Tibial nerve (tissue), 4 donors: ENCODE data around the gene PCF11. TPM values are rescaled to one million over a fixed set of nuclear protein-coding genes. Genes with fewer than 3 reads are reported as not detected.

Experiments used
- DNase-seq, 2 donors: peaks; one replicate each; pipeline ENCODE4 v3.0.0-alpha.2; 2019; ENCODE audit warnings: low spot score in 2 of 2
- H3K27ac ChIP-seq, 4 donors: fragments of 200-600 bp; sonication (generic) in 3 of 4; one replicate each; pipeline ENCODE4 v1.5.1; 2017 to 2019; ENCODE audit warnings: mild to moderate bottlenecking in 1 of 4
- H3K27me3 ChIP-seq, 2 donors: fragments of 200-600 bp; sonication (generic) in 1 of 2; one replicate each; pipeline versions ENCODE4 v1.5.1 to v1.6.0; 2017 to 2019
- H3K36me3 ChIP-seq, 3 donors: fragments of 200-600 bp; sonication (generic); one replicate each; pipeline ENCODE4 v1.5.1; 2018 to 2019
- H3K4me1 ChIP-seq, 4 donors: fragments of 200-600 bp; sonication (generic) in 3 of 4; one replicate each; pipeline ENCODE4 v1.5.1; 2017 to 2019
- H3K4me3 ChIP-seq, 4 donors: fragments of 200-600 bp; sonication (generic) in 3 of 4; one replicate each; pipeline ENCODE4 v1.5.1; 2017 to 2019; ENCODE audit warnings: mild to moderate bottlenecking in 1 of 4, moderate library complexity in 1 of 4
- H3K9me3 ChIP-seq, 4 donors: fragments of 200-600 bp; sonication (generic) in 3 of 4; one replicate each; pipeline ENCODE4 v1.5.1; 2017 to 2019
- EP300 ChIP-seq, 2 donors: sonication (generic); formaldehyde crosslinking; IDR thresholded peaks; one replicate each; pipeline ENCODE4 v1.6.1; 2017; ENCODE audit warnings: antibody characterized with exemption in 2 of 2, mild to moderate bottlenecking in 1 of 2
- POLR2A ChIP-seq, 2 donors: fragments of 450-650 bp; IDR thresholded peaks; one replicate each; pipeline ENCODE4 v1.6.1; 2017; ENCODE audit warnings: antibody characterized with exemption in 2 of 2, mild to moderate bottlenecking in 2 of 2, moderate library complexity in 2 of 2
- WGBS, 2 donors: methylation state at CpG; one replicate each; pipeline ENCODE4 v1.1.5; 2018; 5-methylcytosine and 5-hydroxymethylcytosine counted together
- total RNA-seq, 4 donors: library from RNA; depleted of rRNA; stranded (reverse); fragments of >200 nt; gene quantifications; one replicate each; pipeline ENCODE4 v1.1.0, GENCODE V29; 2016
- TF ChIP-seq, protein P1 (sequence below), 5 experiments: fragments of 200-600 bp in 3 of 5; fragments of 450-650 bp in 2 of 5; sonication (generic) in 3 of 5; IDR thresholded peaks; one replicate each; pipeline ENCODE4 v1.5.1; 2016 to 2019; ENCODE audit warnings: antibody characterized with exemption in 5 of 5, mild to moderate bottlenecking in 3 of 5, moderate library complexity in 2 of 5

The PCF11 gene
- total RNA-seq, 4 donors from 2014 or later, result 88.5 to 145 (median 126) TPM

DNA sequence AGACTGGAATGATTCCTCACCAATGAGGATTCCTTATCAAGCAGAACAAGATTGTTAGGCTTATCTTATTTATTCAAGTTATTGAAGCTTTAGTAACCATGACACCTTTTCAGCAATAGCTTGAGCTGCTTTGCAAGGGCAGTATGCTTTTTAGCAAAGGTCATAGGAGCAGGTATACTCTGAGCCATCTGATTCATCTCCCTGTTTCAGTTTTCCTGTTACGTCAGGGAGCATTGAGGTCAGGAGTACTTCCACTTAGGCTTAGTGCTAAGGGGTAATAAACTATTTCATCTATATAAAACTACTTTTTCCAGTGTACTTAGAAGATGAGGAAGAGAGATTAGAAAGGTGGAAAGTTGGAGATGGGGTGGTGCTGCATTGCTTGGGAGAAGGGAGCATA lies 18.9 kb downstream of the PCF11 start:
- H3K27me3 ChIP-seq, result no peaks in the 10 kb centered on the region
- H3K36me3 ChIP-seq, result peaks cover 0 to 79% (median 6%) of the 10 kb centered on the region in 3 donors
- no peak for DNase-seq
- TF ChIP-seq EP300 (IDR thresholded peaks at IDR 0.05), result no peak
- TF ChIP-seq, protein P1, sequence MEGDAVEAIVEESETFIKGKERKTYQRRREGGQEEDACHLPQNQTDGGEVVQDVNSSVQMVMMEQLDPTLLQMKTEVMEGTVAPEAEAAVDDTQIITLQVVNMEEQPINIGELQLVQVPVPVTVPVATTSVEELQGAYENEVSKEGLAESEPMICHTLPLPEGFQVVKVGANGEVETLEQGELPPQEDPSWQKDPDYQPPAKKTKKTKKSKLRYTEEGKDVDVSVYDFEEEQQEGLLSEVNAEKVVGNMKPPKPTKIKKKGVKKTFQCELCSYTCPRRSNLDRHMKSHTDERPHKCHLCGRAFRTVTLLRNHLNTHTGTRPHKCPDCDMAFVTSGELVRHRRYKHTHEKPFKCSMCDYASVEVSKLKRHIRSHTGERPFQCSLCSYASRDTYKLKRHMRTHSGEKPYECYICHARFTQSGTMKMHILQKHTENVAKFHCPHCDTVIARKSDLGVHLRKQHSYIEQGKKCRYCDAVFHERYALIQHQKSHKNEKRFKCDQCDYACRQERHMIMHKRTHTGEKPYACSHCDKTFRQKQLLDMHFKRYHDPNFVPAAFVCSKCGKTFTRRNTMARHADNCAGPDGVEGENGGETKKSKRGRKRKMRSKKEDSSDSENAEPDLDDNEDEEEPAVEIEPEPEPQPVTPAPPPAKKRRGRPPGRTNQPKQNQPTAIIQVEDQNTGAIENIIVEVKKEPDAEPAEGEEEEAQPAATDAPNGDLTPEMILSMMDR (IDR thresholded peaks at IDR 0.05), result no peak
- no peak for TF ChIP-seq POLR2A (IDR thresholded peaks at IDR 0.05)
- H3K4me1 ChIP-seq, result peaks cover 3 to 66% (median 34%) of the 10 kb centered on the region in 4 donors
- WGBS, 2 donors, result 82 to 87% methylated on average over 1 of the region's 1 CpG
- no peaks in the 10 kb centered on the region for H3K9me3 ChIP-seq
- no peak overlapping the region for H3K4me3 ChIP-seq
- no peak overlapping the region for H3K27ac ChIP-seq

DNA sequence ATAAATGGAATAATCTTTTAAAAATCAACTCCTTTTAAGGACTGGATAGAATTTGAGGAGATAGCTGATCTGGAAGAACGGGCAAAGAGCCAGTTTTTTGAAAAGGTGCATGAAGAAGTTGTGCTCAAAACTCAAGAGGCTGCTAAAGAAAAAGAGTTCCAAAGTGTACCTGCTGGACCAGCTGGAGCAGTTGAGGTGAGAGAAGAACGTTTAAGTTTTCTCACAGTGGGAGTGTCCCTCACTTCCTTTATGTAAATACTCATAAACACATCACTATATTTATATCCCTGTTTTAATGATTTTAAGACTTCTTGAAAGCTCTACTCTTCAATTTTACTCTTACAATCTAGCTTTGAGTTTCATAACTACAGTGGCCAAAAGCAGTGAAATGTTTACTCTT lies 24.9 kb downstream of the PCF11 start:
- Histone ChIP-seq H3K4me1 (peaks cover 0 to 24% (median 0%) of the 10 kb centered on the region in 4 donors), H3K4me3 (no peak overlapping the region), H3K9me3 (no peaks in the 10 kb centered on the region), H3K36me3 (peaks cover 0 to 95% (median 11%) of the 10 kb centered on the region in 3 donors), H3K27ac (no peak overlapping the region), H3K27me3 (no peaks in the 10 kb centered on the region)
- TF ChIP-seq POLR2A (IDR thresholded peaks at IDR 0.05) (no peak), EP300 (IDR thresholded peaks at IDR 0.05) (no peak)
- TF ChIP-seq, protein P1 (IDR thresholded peaks at IDR 0.05), result no peak
- WGBS, 2 donors, result 66 to 67% methylated on average over 2 of the region's 2 CpGs
- DNase-seq, result no peak

DNA sequence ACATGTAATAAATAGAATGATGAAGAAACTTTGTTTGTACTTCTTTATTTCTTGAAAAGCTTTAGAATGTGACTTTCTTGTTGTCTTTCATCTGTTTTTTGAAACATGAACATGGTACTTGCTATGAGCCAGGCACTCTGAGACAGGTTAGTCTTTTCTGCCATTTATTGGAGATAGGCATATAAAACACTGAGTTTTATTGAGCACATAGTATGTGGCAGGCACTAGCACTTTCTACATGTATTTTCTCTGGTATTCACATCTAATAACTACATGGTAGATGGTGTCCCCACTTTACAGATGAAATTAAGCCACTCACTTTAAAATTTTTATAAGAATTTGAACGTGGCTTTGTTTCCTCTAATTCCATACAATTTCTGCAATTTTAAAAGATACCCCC lies 28.8 kb downstream of the PCF11 start:
- peaks cover 0 to 13% (median 0%) of the 10 kb centered on the region in 4 donors for H3K4me1 ChIP-seq
- H3K27me3 ChIP-seq, result no peaks in the 10 kb centered on the region
- DNase-seq, result no peak
- WGBS, 2 donors, result 97 to 100% methylated on average over 1 of the region's 1 CpG
- TF ChIP-seq EP300 (IDR thresholded peaks at IDR 0.05) (no peak), POLR2A (IDR thresholded peaks at IDR 0.05) (no peak)
- TF ChIP-seq, protein P1 (IDR thresholded peaks at IDR 0.05), result no peak
- H3K9me3 ChIP-seq, result no peaks in the 10 kb centered on the region
- H3K36me3 ChIP-seq, result peaks cover 0 to 92% (median 5%) of the 10 kb centered on the region in 3 donors
- H3K27ac ChIP-seq, result no peak overlapping the region
- H3K4me3 ChIP-seq, result no peak overlapping the region

DNA sequence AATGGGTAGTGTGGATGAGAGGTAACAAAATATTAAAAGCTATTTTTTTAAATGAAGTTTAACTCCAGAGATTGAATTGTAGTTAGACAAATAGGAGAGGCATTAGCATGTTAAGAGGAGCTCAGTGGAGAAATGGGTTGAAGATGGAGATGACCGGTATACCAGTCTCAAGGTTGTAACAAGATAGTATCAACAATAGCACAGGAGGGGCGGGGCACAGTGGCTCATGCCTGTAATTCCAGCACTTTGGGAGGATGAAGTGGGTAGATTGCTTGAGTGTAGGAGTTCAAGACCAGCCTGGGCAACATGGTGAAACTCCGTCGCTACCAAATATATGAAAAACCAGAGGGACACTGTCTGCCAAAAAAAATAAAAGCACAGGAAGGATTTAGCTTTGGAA lies 30.5 kb downstream of the PCF11 start:
- TF ChIP-seq, protein P1 (IDR thresholded peaks at IDR 0.05), result no peak
- TF ChIP-seq POLR2A (IDR thresholded peaks at IDR 0.05) (no peak), EP300 (IDR thresholded peaks at IDR 0.05) (no peak)
- Histone ChIP-seq H3K4me1 (peaks cover 0 to 14% (median 5%) of the 10 kb centered on the region in 4 donors), H3K4me3 (no peak overlapping the region), H3K36me3 (peaks cover 0 to 97% (median 5%) of the 10 kb centered on the region in 3 donors), H3K27ac (no peak overlapping the region), H3K9me3 (no peaks in the 10 kb centered on the region), H3K27me3 (no peaks in the 10 kb centered on the region)
- DNase-seq, result no peak
- 92 to 94% methylated on average over 4 of the region's 4 CpGs for WGBS, 2 donors

DNA sequence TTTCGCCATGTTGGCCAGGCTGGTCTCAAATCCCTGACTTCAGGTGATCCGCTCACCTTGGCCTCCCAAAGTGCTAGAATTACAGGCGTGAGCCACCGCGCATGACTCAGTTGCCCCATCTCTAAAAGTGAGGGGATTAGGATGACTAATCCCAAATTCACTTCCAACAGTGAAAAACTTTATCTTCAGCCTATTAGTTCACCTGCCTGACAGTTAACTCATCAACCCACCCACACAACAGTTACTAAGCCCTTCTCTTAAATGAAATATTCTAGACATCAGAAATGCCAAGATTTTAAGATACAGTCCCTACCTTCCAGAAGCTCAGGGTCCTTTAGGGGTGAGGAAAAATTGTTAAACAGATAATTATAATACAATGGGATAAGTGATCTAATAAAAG lies 34.6 kb downstream of the PCF11 start:
- peaks cover 0 to 58% (median 0%) of the 10 kb centered on the region in 3 donors for H3K36me3 ChIP-seq
- H3K4me3 ChIP-seq, result no peak overlapping the region
- no peak for DNase-seq
- TF ChIP-seq, protein P1 (IDR thresholded peaks at IDR 0.05), result no peak
- TF ChIP-seq EP300 (IDR thresholded peaks at IDR 0.05) (no peak), POLR2A (IDR thresholded peaks at IDR 0.05) (no peak)
- H3K9me3 ChIP-seq, result no peaks in the 10 kb centered on the region
- 92 to 98% methylated on average over 5 of the region's 5 CpGs for WGBS, 2 donors
- peaks cover 0 to 37% (median 20%) of the 10 kb centered on the region in 4 donors for H3K4me1 ChIP-seq
- H3K27me3 ChIP-seq, result no peaks in the 10 kb centered on the region
- H3K27ac ChIP-seq, result no peak overlapping the region
